ENCODE measurements around the gene STMN3.

The STMN3 gene

GRCh38 chr20:63691711-63692435 is 38.6 kb upstream of the STMN3 start:
- DNase-seq, result no peak

GRCh38 chr20:63690898-63691710 is 37.9 kb upstream of the STMN3 start:
- DNase-seq, result no peak

GRCh38 chr20:63690003-63690897 is 37.0 kb upstream of the STMN3 start:
- DNase-seq, result no peak

- DNase-seq, result no peak
These were observed 36.1 kb upstream of the STMN3 start for GRCh38 chr20:63689046-63690002.

GRCh38 chr20:63688228-63689045 is 35.2 kb upstream of the STMN3 start:
- DNase-seq, result no peak

GRCh38 chr20:63687419-63688178 is 34.4 kb upstream of the STMN3 start:
- DNase-seq, result no peak

- no peak for DNase-seq
These were observed 33.5 kb upstream of the STMN3 start for GRCh38 chr20:63686492-63687321.

- no peak for DNase-seq
These were observed 32.9 kb upstream of the STMN3 start for GRCh38 chr20:63686094-63686491.

GRCh38 chr20:63685269-63686026 is 32.2 kb upstream of the STMN3 start:
- no peak for DNase-seq

- no peak for DNase-seq
These were observed 29.3 kb upstream of the STMN3 start for GRCh38 chr20:63682384-63683139.

- DNase-seq, result no peak
These were observed 28.5 kb upstream of the STMN3 start for GRCh38 chr20:63681609-63682142.

- DNase-seq, result no peak
These were observed 27.8 kb upstream of the STMN3 start for GRCh38 chr20:63680857-63681608.

- DNase-seq, result no peak
These were observed 27.2 kb upstream of the STMN3 start for GRCh38 chr20:63680427-63680826.

- no peak for DNase-seq
These were observed 26.6 kb upstream of the STMN3 start for GRCh38 chr20:63679799-63680305.

GRCh38 chr20:63678667-63679465 is 25.6 kb upstream of the STMN3 start:
- DNase-seq, result no peak

GRCh38 chr20:63678071-63678470 is 24.8 kb upstream of the STMN3 start:
- no peak for DNase-seq

Measured in NCI-H1694 (cell line).